ENCODE data around the gene CCDC74B. TPM values are rescaled to one million over a fixed set of nuclear protein-coding genes. Genes with fewer than 3 reads are reported as not detected.

CCDC74B gene
- total and polyA plus RNA-seq, 8 donors, result 0.89 to 2.9 (median 2.0) TPM; not detected in 1

DNA sequence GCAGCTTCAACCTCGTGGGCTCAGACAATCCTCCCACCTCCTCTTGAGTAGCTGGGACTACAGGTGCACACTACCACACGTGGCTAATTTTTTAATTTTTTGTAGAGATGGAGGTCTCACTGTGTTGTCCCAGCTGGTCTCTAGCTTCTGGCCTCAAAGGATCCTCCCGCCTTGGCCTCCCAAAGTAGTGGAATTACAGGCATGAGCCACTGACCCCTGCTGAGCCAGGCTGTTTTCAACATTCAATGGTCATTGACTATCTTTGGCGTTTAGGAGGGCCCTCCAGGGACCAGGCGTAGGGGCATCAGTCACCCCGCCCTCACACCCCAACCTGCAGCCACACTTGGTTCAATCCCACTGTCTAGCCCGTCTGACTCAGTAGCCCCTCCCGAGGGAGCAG lies 42.4 kb upstream of the CCDC74B start:
- intact Hi-C loops (cut with DNase I; ENCODE audit: low total_unique reads), result loop anchor here (10.0 kb wide), 2 partner anchors 148 to 1298 kb away; no protein-coding TSS in a partner anchor
- Histone ChIP-seq H3K9me3 (no peaks in the 10 kb centered on the region), H3K27ac (no peak overlapping the region), H3K36me3 (peaks cover 0 to 49% (median 19%) of the 10 kb centered on the region in 4 donors), H3K27me3 (no peaks in the 10 kb centered on the region), H3K4me3 (no peak overlapping the region), H3K4me1 (peaks cover 12 to 22% (median 18%) of the 10 kb centered on the region in 4 donors)
- TF ChIP-seq, protein P1, sequence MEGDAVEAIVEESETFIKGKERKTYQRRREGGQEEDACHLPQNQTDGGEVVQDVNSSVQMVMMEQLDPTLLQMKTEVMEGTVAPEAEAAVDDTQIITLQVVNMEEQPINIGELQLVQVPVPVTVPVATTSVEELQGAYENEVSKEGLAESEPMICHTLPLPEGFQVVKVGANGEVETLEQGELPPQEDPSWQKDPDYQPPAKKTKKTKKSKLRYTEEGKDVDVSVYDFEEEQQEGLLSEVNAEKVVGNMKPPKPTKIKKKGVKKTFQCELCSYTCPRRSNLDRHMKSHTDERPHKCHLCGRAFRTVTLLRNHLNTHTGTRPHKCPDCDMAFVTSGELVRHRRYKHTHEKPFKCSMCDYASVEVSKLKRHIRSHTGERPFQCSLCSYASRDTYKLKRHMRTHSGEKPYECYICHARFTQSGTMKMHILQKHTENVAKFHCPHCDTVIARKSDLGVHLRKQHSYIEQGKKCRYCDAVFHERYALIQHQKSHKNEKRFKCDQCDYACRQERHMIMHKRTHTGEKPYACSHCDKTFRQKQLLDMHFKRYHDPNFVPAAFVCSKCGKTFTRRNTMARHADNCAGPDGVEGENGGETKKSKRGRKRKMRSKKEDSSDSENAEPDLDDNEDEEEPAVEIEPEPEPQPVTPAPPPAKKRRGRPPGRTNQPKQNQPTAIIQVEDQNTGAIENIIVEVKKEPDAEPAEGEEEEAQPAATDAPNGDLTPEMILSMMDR (IDR thresholded peaks at IDR 0.05), result no peak
- TF ChIP-seq EP300 (IDR thresholded peaks at IDR 0.05) (no peak), POLR2AphosphoS5 (IDR thresholded peaks at IDR 0.05) (no peak), POLR2A (IDR thresholded peaks at IDR 0.05) (no peak)
- whole genome bisulfite sequencing, 5 donors, result 75 to 84% (median 80%) methylated on average over 7 to 8 of the region's 8 CpGs
- no peak for DNase-seq

DNA sequence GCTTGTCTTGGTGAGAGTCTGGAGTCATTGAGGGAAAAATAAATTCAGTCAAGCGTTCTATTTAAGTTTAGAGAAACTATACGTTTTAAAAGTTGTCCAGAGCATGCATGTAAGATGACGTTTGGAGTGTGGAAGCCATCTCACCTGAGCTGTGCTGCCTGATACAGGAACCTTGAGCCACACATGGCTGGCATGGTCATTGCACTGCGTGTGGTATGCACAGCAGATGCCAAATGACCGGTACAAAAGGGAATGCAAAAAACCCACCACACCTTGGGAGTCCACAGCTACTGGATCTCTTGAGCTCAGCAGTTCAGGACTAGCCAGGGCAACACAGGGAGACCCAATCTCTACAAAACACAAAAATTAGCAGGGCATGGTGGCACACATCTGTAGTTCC lies 41.5 kb upstream of the CCDC74B start:
- H3K4me1 ChIP-seq, result peaks cover 12 to 22% (median 18%) of the 10 kb centered on the region in 4 donors
- no peak overlapping the region for H3K4me3 ChIP-seq
- H3K27ac ChIP-seq, result no peak overlapping the region
- no peaks in the 10 kb centered on the region for H3K27me3 ChIP-seq
- no peak for DNase-seq
- TF ChIP-seq POLR2AphosphoS5 (IDR thresholded peaks at IDR 0.05), result no peak
- TF ChIP-seq, protein P1 (IDR thresholded peaks at IDR 0.05), result no peak
- TF ChIP-seq POLR2A (IDR thresholded peaks at IDR 0.05), result no peak
- TF ChIP-seq EP300 (IDR thresholded peaks at IDR 0.05), result no peak
- intact Hi-C loops (cut with DNase I; ENCODE audit: low total_unique reads), result loop anchor here (10.0 kb wide), 2 partner anchors 148 to 1298 kb away; no protein-coding TSS in a partner anchor
- H3K36me3 ChIP-seq, result peaks cover 0 to 43% (median 18%) of the 10 kb centered on the region in 4 donors
- no peaks in the 10 kb centered on the region for H3K9me3 ChIP-seq
- 79 to 93% (median 91%) methylated on average over 5 of the region's 5 CpGs for WGBS, 5 donors

DNA sequence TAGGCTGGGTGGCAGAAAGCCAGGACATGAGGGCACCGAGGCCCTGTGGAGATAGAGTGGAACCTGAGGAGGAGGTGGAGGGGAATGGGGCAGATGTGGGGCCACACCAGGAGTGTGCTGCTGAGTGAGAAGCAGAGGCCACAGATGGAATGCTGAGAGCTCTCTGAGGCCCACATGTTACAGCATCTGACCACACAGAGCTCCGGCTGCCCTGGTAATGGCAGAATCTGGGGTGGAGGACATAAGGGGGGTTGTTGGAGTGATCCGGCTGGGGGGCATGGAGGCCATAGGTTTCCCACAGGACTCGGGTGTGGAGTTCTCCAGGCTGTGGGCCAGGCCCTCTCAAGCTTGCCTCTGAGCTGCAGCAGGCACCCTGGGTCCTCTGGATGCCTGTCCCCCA lies 41.0 kb upstream of the CCDC74B start:
- no peak overlapping the region for H3K4me3 ChIP-seq
- intact Hi-C loops (cut with DNase I; ENCODE audit: low total_unique reads), result loop anchor here (10.0 kb wide), 2 partner anchors 149 to 1299 kb away; no protein-coding TSS in a partner anchor
- no peak for TF ChIP-seq POLR2A (IDR thresholded peaks at IDR 0.05)
- TF ChIP-seq, protein P1 (IDR thresholded peaks at IDR 0.05), result no peak
- no peak for TF ChIP-seq EP300 (IDR thresholded peaks at IDR 0.05)
- no peak for TF ChIP-seq POLR2AphosphoS5 (IDR thresholded peaks at IDR 0.05)
- no peaks in the 10 kb centered on the region for H3K9me3 ChIP-seq
- no peak for DNase-seq
- H3K27me3 ChIP-seq, result no peaks in the 10 kb centered on the region
- H3K36me3 ChIP-seq, result peaks cover 0 to 38% (median 13%) of the 10 kb centered on the region in 4 donors
- no peak overlapping the region for H3K27ac ChIP-seq
- peaks cover 12 to 23% (median 20%) of the 10 kb centered on the region in 4 donors for H3K4me1 ChIP-seq
- WGBS, 5 donors, result 68 to 81% (median 77%) methylated on average over 3 to 4 of the region's 4 CpGs

DNA sequence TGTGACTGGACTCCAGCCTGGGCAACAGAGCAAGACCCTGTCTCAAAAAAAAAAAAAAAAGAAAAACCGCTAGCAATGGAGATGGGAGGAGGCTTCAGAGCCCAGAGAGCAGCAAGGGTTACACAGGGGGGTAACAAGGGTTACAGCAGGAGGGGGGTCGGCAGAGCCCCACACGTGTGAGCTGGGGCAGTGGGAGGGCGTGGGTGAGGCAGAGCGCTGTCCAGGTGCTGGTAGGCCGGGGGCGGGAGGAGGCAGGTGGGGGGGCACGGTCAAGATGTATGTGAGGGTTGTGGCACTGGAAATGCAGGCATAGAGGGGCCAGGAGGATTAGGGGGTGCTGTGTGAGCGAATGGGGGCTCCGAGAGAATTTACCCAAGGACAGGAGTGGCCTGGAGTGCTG lies 40.5 kb upstream of the CCDC74B start:
- intact Hi-C loops (cut with DNase I; ENCODE audit: low total_unique reads), result loop anchor here (10.0 kb wide), 2 partner anchors 149 to 1299 kb away; no protein-coding TSS in a partner anchor
- Histone ChIP-seq H3K4me3 (no peak overlapping the region), H3K9me3 (no peaks in the 10 kb centered on the region), H3K36me3 (peaks cover 0 to 33% (median 9%) of the 10 kb centered on the region in 4 donors), H3K4me1 (peaks cover 17 to 28% (median 24%) of the 10 kb centered on the region in 4 donors), H3K27me3 (no peaks in the 10 kb centered on the region), H3K27ac (no peak overlapping the region)
- TF ChIP-seq EP300 (IDR thresholded peaks at IDR 0.05), result no peak
- TF ChIP-seq, protein P1 (IDR thresholded peaks at IDR 0.05), result no peak
- TF ChIP-seq POLR2AphosphoS5 (IDR thresholded peaks at IDR 0.05), result no peak
- no peak for TF ChIP-seq POLR2A (IDR thresholded peaks at IDR 0.05)
- DNase-seq, result no peak
- WGBS, 5 donors, result 72 to 95% (median 87%) methylated on average over 5 to 10 of the region's 10 CpGs
